Hair follicle dermal papilla cell (primary cell): Measurements from ENCODE around the gene SLC2A6. TPM values are rescaled to one million over a fixed set of nuclear protein-coding genes. Genes with fewer than 3 reads are reported as not detected.

Experiments
- total RNA-seq: library from RNA; depleted of rRNA; stranded (reverse); fragments of >200 nt; gene quantifications from 2 replicates; pipeline ENCODE4 v1.2.3, GENCODE V29; 2012

The SLC2A6 gene
- 35.5 and 41.3 TPM in 2 replicates for total RNA-seq

GRCh38 chr9:133478851-133479711, at the start of gene SLC2A6:
TSS of gene SLC2A6 (minus strand) at chr9:133479099. CDS start at chr9:133479059, 40 bp downstream.

GRCh38 chr9:133524679-133525228, 45.9 kb upstream of the SLC2A6 start, which contains the start of gene MYMK:
TSS of gene MYMK (minus strand) at chr9:133524959. CDS start at chr9:133524844, 115 bp downstream.

GRCh38 chr9:133459476-133460404, 19.2 kb downstream of the SLC2A6 start, which contains the start of gene CACFD1:
TSS of gene CACFD1 (plus strand) at chr9:133459978. CDS start at chr9:133460067, 89 bp downstream.

GRCh38 chr9:133421615-133422542, 57.0 kb downstream of the SLC2A6 start, which contains the start of gene ADAMTS13:
TSS of gene ADAMTS13 (plus strand) at chr9:133422367. CDS start at chr9:133422444, 77 bp downstream.

Other genes starting within 250 kb of the SLC2A6 start
- not detected in 2 replicates for gene ABO, start 203.9 kb downstream of the SLC2A6 start, total RNA-seq
- 9.7 and 10.1 TPM in 2 replicates for gene SURF6, start 142.9 kb downstream of the SLC2A6 start, total RNA-seq
- gene MED22, start 131.0 kb downstream of the SLC2A6 start, total RNA-seq: 17.4 and 21.3 TPM in 2 replicates
- 1,307 and 1,371 TPM in 2 replicates for gene RPL7A, start 130.9 kb downstream of the SLC2A6 start, total RNA-seq
- gene SURF1, start 122.6 kb downstream of the SLC2A6 start, total RNA-seq: 19.6 and 19.8 TPM in 2 replicates
- gene SURF2, start 122.5 kb downstream of the SLC2A6 start, total RNA-seq: 8.8 and 11.1 TPM in 2 replicates
- gene SURF4, start 103.0 kb downstream of the SLC2A6 start, total RNA-seq: 424 and 466 TPM in 2 replicates
- gene STKLD1, start 102.7 kb downstream of the SLC2A6 start, total RNA-seq: 0.61 and 1.3 TPM in 2 replicates
- 14.6 and 15.2 TPM in 2 replicates for gene REXO4, start 61.1 kb downstream of the SLC2A6 start, total RNA-seq
- 1.8 and 2.4 TPM in 2 replicates for gene ADAMTS13, start 56.7 kb downstream of the SLC2A6 start, total RNA-seq
- gene CACFD1, start 19.1 kb downstream of the SLC2A6 start, total RNA-seq: 12.1 and 13.3 TPM in 2 replicates
- not detected in 2 replicates for gene MYMK, start 45.9 kb upstream of the SLC2A6 start, total RNA-seq
- under 0.01 TPM in 1 of 2 replicates, not detected in the other for gene ADAMTSL2, start 55.6 kb upstream of the SLC2A6 start, total RNA-seq
- not detected in 2 replicates for gene FAM163B, start 130.3 kb upstream of the SLC2A6 start, total RNA-seq
- gene DBH, start 157.3 kb upstream of the SLC2A6 start, total RNA-seq: not detected in 2 replicates